ENCODE results near the gene IRS2. TPM values are rescaled to one million over a fixed set of nuclear protein-coding genes. Genes with fewer than 3 reads are reported as not detected.

The IRS2 gene
- total RNA-seq, 1 experiment from 2014 or later, result 9.2 TPM

DNA sequence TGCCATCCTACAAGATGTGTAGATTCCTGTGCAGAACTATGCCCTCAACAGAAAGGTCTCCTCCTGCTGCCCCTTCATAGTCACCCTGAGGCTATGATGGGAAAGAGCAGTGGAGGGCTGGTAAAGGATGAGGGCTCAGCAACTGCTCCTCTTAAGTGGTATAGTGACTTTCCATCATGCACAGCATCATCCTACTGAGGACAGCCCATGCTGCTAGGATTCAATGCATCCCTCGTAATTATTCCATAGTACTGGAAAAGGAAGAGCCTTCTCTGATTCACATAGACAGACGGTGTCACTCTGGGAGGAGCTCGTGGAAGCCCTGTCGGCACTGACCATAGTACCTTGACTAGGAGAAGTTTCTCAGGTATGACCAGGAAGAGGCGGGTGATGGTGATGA lies 47.6 kb upstream of the IRS2 start:
- CTCF ChIA-PET, result no interaction called here
- H3K4me2 ChIP-seq (ENCODE audit: low read length), result no peak overlapping the region
- BruUV-seq (replicated peaks), result no TSS peak

GRCh38 chr13:109833071-109833470 lies 46.7 kb upstream of the IRS2 start:
- Histone ChIP-seq H3K27ac (ENCODE audit: low read depth, low read length) (no peak overlapping the region), H3K9me3 (ENCODE audit: control insufficient read depth in 1 of 2, insufficient read depth in 1 of 2, low read depth in 1 of 2, low read length in 2 of 2) (no peaks in the 10 kb centered on the region), H3K36me3 (ENCODE audit: control insufficient read depth in 1 of 2, insufficient read depth in 2 of 2, low read length in 2 of 2) (no peaks in the 10 kb centered on the region), H2AFZ (ENCODE audit: low read depth, low read length, poor library complexity, severe bottlenecking) (no peak overlapping the region), H3K9ac (ENCODE audit: low read length) (no peak overlapping the region), H3K4me1 (ENCODE audit: control insufficient read depth in 1 of 2, insufficient read depth in 2 of 2, low read length in 2 of 2) (no peaks in the 10 kb centered on the region), H4K20me1 (ENCODE audit: insufficient read depth) (no peaks in the 10 kb centered on the region), H3K27me3 (ENCODE audit: insufficient read depth, low read length) (no peaks in the 10 kb centered on the region), H3K4me2 (ENCODE audit: low read length) (no peak overlapping the region), H3K79me2 (ENCODE audit: insufficient read depth, low read length) (no peaks in the 10 kb centered on the region), H3K9me2 (ENCODE audit: insufficient read depth) (no peaks in the 10 kb centered on the region), H3K4me3 (replicated peaks in 1 of 2; ENCODE audit: low read depth in 1 of 2, low read length in 2 of 2) (no peak overlapping the region)
- no TSS peak for BruUV-seq (replicated peaks)
- ATAC-seq (no peak), DNase-seq (ENCODE audit: low read depth, low spot score) (no peak)
- ChIA-PET POLR2A (no interaction called here), CTCF (no interaction called here), RAD21 (ENCODE audit: low non-redundant PET in 1 of 2, low total read pairs in 2 of 2, uncharacterized antibody in 2 of 2, unreplicated experiment in 2 of 2) (no interaction called here)
- intact Hi-C loops (cut with micrococcal nuclease), result no loop called here
- TF ChIP-seq ZFX (IDR thresholded peaks at IDR 0.05), result no peak
- no peak for TF ChIP-seq SIN3A (IDR thresholded peaks at IDR 0.05; ENCODE audit: low read depth)
- no peak for TF ChIP-seq YY1 (IDR thresholded peaks at IDR 0.05; ENCODE audit: extremely low read depth, insufficient replicate concordance, low read depth, low read length)
- TF ChIP-seq, protein P1, sequence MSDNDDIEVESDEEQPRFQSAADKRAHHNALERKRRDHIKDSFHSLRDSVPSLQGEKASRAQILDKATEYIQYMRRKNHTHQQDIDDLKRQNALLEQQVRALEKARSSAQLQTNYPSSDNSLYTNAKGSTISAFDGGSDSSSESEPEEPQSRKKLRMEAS (IDR thresholded peaks at IDR 0.05), result no peak
- TF ChIP-seq EGR1 (IDR thresholded peaks at IDR 0.05; ENCODE audit: low read depth), result no peak
- TF ChIP-seq CTCF (IDR thresholded peaks at IDR 0.05 in 2 of 3, conservative IDR thresholded peaks at IDR 0.05 in 1 of 3; ENCODE audit: borderline replicate concordance in 1 of 3, insufficient read depth in 1 of 3, low read depth in 2 of 3, low read length in 2 of 3), result no peak
- no peak for TF ChIP-seq RAD21 (IDR thresholded peaks at IDR 0.05; ENCODE audit: low read depth)
- TF ChIP-seq, protein P2, sequence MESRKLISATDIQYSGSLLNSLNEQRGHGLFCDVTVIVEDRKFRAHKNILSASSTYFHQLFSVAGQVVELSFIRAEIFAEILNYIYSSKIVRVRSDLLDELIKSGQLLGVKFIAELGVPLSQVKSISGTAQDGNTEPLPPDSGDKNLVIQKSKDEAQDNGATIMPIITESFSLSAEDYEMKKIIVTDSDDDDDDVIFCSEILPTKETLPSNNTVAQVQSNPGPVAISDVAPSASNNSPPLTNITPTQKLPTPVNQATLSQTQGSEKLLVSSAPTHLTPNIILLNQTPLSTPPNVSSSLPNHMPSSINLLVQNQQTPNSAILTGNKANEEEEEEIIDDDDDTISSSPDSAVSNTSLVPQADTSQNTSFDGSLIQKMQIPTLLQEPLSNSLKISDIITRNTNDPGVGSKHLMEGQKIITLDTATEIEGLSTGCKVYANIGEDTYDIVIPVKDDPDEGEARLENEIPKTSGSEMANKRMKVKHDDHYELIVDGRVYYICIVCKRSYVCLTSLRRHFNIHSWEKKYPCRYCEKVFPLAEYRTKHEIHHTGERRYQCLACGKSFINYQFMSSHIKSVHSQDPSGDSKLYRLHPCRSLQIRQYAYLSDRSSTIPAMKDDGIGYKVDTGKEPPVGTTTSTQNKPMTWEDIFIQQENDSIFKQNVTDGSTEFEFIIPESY (IDR thresholded peaks at IDR 0.05; ENCODE audit: extremely low read depth, insufficient replicate concordance, low read length), result no peak

More for the DNA sequence above, 47.6 kb upstream of the IRS2 start:
- Histone ChIP-seq H3K4me3 (replicated peaks in 1 of 2; ENCODE audit: low read depth in 1 of 2, low read length in 2 of 2) (no peak overlapping the region), H3K9me2 (ENCODE audit: insufficient read depth) (no peaks in the 10 kb centered on the region), H3K4me1 (ENCODE audit: control insufficient read depth in 1 of 2, insufficient read depth in 2 of 2, low read length in 2 of 2) (no peaks in the 10 kb centered on the region), H2AFZ (ENCODE audit: low read depth, low read length, poor library complexity, severe bottlenecking) (no peak overlapping the region), H3K79me2 (ENCODE audit: insufficient read depth, low read length) (no peaks in the 10 kb centered on the region), H3K27me3 (ENCODE audit: insufficient read depth, low read length) (no peaks in the 10 kb centered on the region), H3K27ac (ENCODE audit: low read depth, low read length) (no peak overlapping the region), H3K9ac (ENCODE audit: low read length) (no peak overlapping the region), H3K9me3 (ENCODE audit: control insufficient read depth in 1 of 2, insufficient read depth in 1 of 2, low read depth in 1 of 2, low read length in 2 of 2) (no peaks in the 10 kb centered on the region), H4K20me1 (ENCODE audit: insufficient read depth) (no peaks in the 10 kb centered on the region), H3K36me3 (ENCODE audit: control insufficient read depth in 1 of 2, insufficient read depth in 2 of 2, low read length in 2 of 2) (no peaks in the 10 kb centered on the region)
- ATAC-seq (no peak), DNase-seq (ENCODE audit: low read depth, low spot score) (no peak)
- RAD21 ChIA-PET (ENCODE audit: low non-redundant PET in 1 of 2, low total read pairs in 2 of 2, uncharacterized antibody in 2 of 2, unreplicated experiment in 2 of 2), result no interaction called here
- POLR2A ChIA-PET, result no interaction called here
- intact Hi-C loops (cut with micrococcal nuclease), result no loop called here
- TF ChIP-seq, protein P3, sequence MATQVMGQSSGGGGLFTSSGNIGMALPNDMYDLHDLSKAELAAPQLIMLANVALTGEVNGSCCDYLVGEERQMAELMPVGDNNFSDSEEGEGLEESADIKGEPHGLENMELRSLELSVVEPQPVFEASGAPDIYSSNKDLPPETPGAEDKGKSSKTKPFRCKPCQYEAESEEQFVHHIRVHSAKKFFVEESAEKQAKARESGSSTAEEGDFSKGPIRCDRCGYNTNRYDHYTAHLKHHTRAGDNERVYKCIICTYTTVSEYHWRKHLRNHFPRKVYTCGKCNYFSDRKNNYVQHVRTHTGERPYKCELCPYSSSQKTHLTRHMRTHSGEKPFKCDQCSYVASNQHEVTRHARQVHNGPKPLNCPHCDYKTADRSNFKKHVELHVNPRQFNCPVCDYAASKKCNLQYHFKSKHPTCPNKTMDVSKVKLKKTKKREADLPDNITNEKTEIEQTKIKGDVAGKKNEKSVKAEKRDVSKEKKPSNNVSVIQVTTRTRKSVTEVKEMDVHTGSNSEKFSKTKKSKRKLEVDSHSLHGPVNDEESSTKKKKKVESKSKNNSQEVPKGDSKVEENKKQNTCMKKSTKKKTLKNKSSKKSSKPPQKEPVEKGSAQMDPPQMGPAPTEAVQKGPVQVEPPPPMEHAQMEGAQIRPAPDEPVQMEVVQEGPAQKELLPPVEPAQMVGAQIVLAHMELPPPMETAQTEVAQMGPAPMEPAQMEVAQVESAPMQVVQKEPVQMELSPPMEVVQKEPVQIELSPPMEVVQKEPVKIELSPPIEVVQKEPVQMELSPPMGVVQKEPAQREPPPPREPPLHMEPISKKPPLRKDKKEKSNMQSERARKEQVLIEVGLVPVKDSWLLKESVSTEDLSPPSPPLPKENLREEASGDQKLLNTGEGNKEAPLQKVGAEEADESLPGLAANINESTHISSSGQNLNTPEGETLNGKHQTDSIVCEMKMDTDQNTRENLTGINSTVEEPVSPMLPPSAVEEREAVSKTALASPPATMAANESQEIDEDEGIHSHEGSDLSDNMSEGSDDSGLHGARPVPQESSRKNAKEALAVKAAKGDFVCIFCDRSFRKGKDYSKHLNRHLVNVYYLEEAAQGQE (IDR thresholded peaks at IDR 0.05; ENCODE audit: low read depth), result no peak
- no peak for TF ChIP-seq RAD21 (IDR thresholded peaks at IDR 0.05; ENCODE audit: low read depth)
- TF ChIP-seq, protein P4, sequence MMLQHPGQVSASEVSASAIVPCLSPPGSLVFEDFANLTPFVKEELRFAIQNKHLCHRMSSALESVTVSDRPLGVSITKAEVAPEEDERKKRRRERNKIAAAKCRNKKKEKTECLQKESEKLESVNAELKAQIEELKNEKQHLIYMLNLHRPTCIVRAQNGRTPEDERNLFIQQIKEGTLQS (IDR thresholded peaks at IDR 0.05), result no peak
